Measurements from ENCODE around the gene ABCA3. TPM values are rescaled to one million over a fixed set of nuclear protein-coding genes. Genes with fewer than 3 reads are reported as not detected.

ABCA3 gene
- total and polyA plus RNA-seq, 2 experiments from 2014 or later: 3.0 to 4.1 TPM

GRCh38 chr16:2289282-2289681 lies 51.2 kb downstream of the ABCA3 start:
- no peaks in the 10 kb centered on the region for H3K4me1 ChIP-seq (ENCODE audit: insufficient read depth)
- no peak overlapping the region for H2AFZ ChIP-seq
- DNase-seq (ENCODE audit: low spot score): no peak
- no peak overlapping the region for H3K4me2 ChIP-seq
- H3K27ac Mint-ChIP-seq: no peak overlapping the region
- H3K36me3 Mint-ChIP-seq (ENCODE audit: low read depth): no peaks in the 10 kb centered on the region
- no peak overlapping the region for H3K4me3 Mint-ChIP-seq
- no peak overlapping the region for H3K27ac ChIP-seq (ENCODE audit: low read depth)
- no peaks in the 10 kb centered on the region for H3K79me2 ChIP-seq (replicated peaks; ENCODE audit: insufficient read depth)
- H3K4me3 ChIP-seq: no peak overlapping the region
- no peaks in the 10 kb centered on the region for H3F3A ChIP-seq (replicated peaks; ENCODE audit: low read depth)
- TF ChIP-seq ZNF331 (CRISPR knock-in tag; IDR thresholded peaks at IDR 0.05; ENCODE audit: low read depth): no peak
- TF ChIP-seq STAT1 (IDR thresholded peaks at IDR 0.05; ENCODE audit: unreplicated experiment): no peak
- TF ChIP-seq, protein P1, sequence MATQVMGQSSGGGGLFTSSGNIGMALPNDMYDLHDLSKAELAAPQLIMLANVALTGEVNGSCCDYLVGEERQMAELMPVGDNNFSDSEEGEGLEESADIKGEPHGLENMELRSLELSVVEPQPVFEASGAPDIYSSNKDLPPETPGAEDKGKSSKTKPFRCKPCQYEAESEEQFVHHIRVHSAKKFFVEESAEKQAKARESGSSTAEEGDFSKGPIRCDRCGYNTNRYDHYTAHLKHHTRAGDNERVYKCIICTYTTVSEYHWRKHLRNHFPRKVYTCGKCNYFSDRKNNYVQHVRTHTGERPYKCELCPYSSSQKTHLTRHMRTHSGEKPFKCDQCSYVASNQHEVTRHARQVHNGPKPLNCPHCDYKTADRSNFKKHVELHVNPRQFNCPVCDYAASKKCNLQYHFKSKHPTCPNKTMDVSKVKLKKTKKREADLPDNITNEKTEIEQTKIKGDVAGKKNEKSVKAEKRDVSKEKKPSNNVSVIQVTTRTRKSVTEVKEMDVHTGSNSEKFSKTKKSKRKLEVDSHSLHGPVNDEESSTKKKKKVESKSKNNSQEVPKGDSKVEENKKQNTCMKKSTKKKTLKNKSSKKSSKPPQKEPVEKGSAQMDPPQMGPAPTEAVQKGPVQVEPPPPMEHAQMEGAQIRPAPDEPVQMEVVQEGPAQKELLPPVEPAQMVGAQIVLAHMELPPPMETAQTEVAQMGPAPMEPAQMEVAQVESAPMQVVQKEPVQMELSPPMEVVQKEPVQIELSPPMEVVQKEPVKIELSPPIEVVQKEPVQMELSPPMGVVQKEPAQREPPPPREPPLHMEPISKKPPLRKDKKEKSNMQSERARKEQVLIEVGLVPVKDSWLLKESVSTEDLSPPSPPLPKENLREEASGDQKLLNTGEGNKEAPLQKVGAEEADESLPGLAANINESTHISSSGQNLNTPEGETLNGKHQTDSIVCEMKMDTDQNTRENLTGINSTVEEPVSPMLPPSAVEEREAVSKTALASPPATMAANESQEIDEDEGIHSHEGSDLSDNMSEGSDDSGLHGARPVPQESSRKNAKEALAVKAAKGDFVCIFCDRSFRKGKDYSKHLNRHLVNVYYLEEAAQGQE (IDR thresholded peaks at IDR 0.05; ENCODE audit: unreplicated experiment): no peak
- no peak for TF ChIP-seq ZNF462 (CRISPR knock-in tag; IDR thresholded peaks at IDR 0.05)
- no peaks in the 10 kb centered on the region for H3K9me3 Mint-ChIP-seq
- H3K36me3 ChIP-seq (ENCODE audit: insufficient read depth): no peaks in the 10 kb centered on the region
- no peaks in the 10 kb centered on the region for H3K27me3 ChIP-seq (ENCODE audit: insufficient read depth)
- ATAC-seq: no peak
- H3K4me1 Mint-ChIP-seq: no peaks in the 10 kb centered on the region
- H3K27me3 Mint-ChIP-seq (ENCODE audit: insufficient read depth, low read depth, poor library complexity): peaks cover 2% of the 10 kb centered on the region
- no peaks in the 10 kb centered on the region for H4K20me1 ChIP-seq (replicated peaks; ENCODE audit: insufficient read depth)
- H3K9me2 ChIP-seq (ENCODE audit: insufficient read depth): no peaks in the 10 kb centered on the region
